Tongue (tissue), 2 donors: Measurements from ENCODE around the gene HDGF. TPM values are rescaled to one million over a fixed set of nuclear protein-coding genes. Genes with fewer than 3 reads are reported as not detected.

Experiments used
- DNase-seq: peaks from one replicate; pipeline ENCODE4 v3.0.0-alpha.2; 2015
- total RNA-seq: library from RNA; depleted of rRNA; stranded (reverse); fragments of >200 nt; gene quantifications from one replicate; pipeline ENCODE4 v1.2.3, GENCODE V29; 2014

HDGF gene
- total RNA-seq, 1 donor from 2014 or later, result 130 TPM

GRCh38 chr1:156746728-156747631 is 4.5 kb downstream of the HDGF start:
- peak; percentile 97 for DNase-seq

GRCh38 chr1:156746406-156746727 is 5.1 kb downstream of the HDGF start:
- DNase-seq, result no peak

GRCh38 chr1:156745881-156746280 is 5.6 kb downstream of the HDGF start:
- no peak for DNase-seq

- DNase-seq, result no peak
These were observed 6.6 kb downstream of the HDGF start for GRCh38 chr1:156744786-156745419.

GRCh38 chr1:156744344-156744743 is 7.1 kb downstream of the HDGF start:
- no peak for DNase-seq

GRCh38 chr1:156743367-156744302 is 7.8 kb downstream of the HDGF start:
- no peak for DNase-seq

- DNase-seq, result no peak
These were observed 8.7 kb downstream of the HDGF start for GRCh38 chr1:156742801-156743200.

GRCh38 chr1:156742017-156742416 is 9.5 kb downstream of the HDGF start:
- no peak for DNase-seq

GRCh38 chr1:156741481-156741983 is 9.9 kb downstream of the HDGF start:
- DNase-seq, result no peak

GRCh38 chr1:156740741-156741480 is 10.6 kb downstream of the HDGF start, which contains the start of gene MRPL24:
Gene MRPL24, minus strand, starts transcription at chr1:156741088. Its CDS starts 2,384 bp downstream, at chr1:156738704.
- DNase-seq, result peak; percentile 100

GRCh38 chr1:156740237-156740740 is 11.2 kb downstream of the HDGF start:
- DNase-seq, result no peak

GRCh38 chr1:156738916-156739315 is 12.6 kb downstream of the HDGF start:
- DNase-seq, result no peak

- DNase-seq, result no peak
These were observed 13.1 kb downstream of the HDGF start for GRCh38 chr1:156738407-156738806.

- DNase-seq, result no peak
These were observed 17.4 kb downstream of the HDGF start for GRCh38 chr1:156733989-156734584.

- peak; percentile 99 for DNase-seq
These were observed 22.6 kb downstream of the HDGF start, which contains the start of gene ISG20L2 for GRCh38 chr1:156728599-156729462. Gene ISG20L2, minus strand, starts transcription at chr1:156728766. Its CDS starts 1,114 bp downstream, at chr1:156727652.

- DNase-seq, result peak; percentile 88
These were observed 23.4 kb downstream of the HDGF start, which contains the start of gene METTL25B for GRCh38 chr1:156727926-156728598. Gene METTL25B, plus strand, starts transcription at chr1:156728469. Its CDS starts 636 bp downstream, at chr1:156729105.

- DNase-seq, result no peak
These were observed 24.0 kb downstream of the HDGF start for GRCh38 chr1:156727492-156727891.

GRCh38 chr1:156726549-156727226 is 24.8 kb downstream of the HDGF start:
- DNase-seq, result peak; percentile 67
